ENCODE measurements around the gene GPR37L1.

The GPR37L1 gene, protein sequence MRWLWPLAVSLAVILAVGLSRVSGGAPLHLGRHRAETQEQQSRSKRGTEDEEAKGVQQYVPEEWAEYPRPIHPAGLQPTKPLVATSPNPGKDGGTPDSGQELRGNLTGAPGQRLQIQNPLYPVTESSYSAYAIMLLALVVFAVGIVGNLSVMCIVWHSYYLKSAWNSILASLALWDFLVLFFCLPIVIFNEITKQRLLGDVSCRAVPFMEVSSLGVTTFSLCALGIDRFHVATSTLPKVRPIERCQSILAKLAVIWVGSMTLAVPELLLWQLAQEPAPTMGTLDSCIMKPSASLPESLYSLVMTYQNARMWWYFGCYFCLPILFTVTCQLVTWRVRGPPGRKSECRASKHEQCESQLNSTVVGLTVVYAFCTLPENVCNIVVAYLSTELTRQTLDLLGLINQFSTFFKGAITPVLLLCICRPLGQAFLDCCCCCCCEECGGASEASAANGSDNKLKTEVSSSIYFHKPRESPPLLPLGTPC

DNA sequence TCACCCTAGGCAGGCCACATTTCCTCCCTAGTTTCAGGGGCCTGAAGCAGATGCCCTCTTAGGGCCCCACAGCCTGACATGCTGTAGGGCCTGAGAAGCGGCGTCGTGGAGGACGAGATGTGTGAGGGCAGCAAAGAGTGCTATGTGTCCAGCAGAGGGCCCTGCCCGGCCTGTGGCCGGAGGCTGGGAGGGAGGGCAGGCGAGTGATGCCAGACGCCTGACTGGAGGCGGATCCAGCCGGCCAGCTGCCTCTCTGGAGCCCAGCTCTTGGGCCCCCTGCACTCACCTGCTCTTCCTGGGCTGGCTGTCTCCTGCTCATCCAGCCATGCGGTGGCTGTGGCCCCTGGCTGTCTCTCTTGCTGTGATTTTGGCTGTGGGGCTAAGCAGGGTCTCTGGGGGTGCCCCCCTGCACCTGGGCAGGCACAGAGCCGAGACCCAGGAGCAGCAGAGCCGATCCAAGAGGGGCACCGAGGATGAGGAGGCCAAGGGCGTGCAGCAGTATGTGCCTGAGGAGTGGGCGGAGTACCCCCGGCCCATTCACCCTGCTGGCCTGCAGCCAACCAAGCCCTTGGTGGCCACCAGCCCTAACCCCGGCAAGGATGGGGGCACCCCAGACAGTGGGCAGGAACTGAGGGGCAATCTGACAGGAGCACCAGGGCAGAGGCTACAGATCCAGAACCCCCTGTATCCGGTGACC lies at the start of gene GPR37L1:
GPR37L1 (plus strand) TSS at position 279 of the 697 bp plus-strand sequence; CDS start at position 326, 47 bp downstream.
- Histone ChIP-seq H3K79me2 (ENCODE audit: low read length) (no peaks in the 10 kb centered on the region), H3K9me3 (replicated peaks; ENCODE audit: insufficient read depth, low read length) (no peaks in the 10 kb centered on the region), H3K27ac (ENCODE audit: low read length) (no peak within 1 kb of the TSS), H3K4me2 (ENCODE audit: low read depth, low read length) (no peak within 1 kb of the TSS), H3K36me3 (replicated peaks; ENCODE audit: insufficient read depth, low read length) (no peaks in the 10 kb centered on the region), H3K9ac (ENCODE audit: low read length) (no peak within 1 kb of the TSS), H4K20me1 (ENCODE audit: insufficient read depth, low read length) (no peaks in the 10 kb centered on the region), H3K4me3 (ENCODE audit: low read length) (no peak within 1 kb of the TSS), H3K4me1 (ENCODE audit: low read length) (no peaks in the 10 kb centered on the region), H3K27me3 (replicated peaks; ENCODE audit: insufficient read depth, low read length) (peaks cover 29% of the 10 kb centered on the region), H3K9me2 (replicated peaks; ENCODE audit: insufficient read depth, low read length) (no peaks in the 10 kb centered on the region), H3F3A (ENCODE audit: insufficient read depth, low read length) (no peaks in the 10 kb centered on the region), H2AFZ (ENCODE audit: low read length) (no peak within 1 kb of the TSS)
- TF ChIP-seq EZH2 (optimal IDR thresholded peaks at IDR 0.05; ENCODE audit: low read depth, low read length) = no peak
- no peak for TF ChIP-seq CTCF (IDR thresholded peaks at IDR 0.05; ENCODE audit: low read length)
- TF ChIP-seq EZH2phosphoT487 (IDR thresholded peaks at IDR 0.05; ENCODE audit: low read length) = no peak
- DNase-seq = no peak

- H3K27ac ChIP-seq (ENCODE audit: low read length) = no peak overlapping the region
- no peak for TF ChIP-seq CTCF (IDR thresholded peaks at IDR 0.05; ENCODE audit: low read length)
- no peak for TF ChIP-seq EZH2phosphoT487 (IDR thresholded peaks at IDR 0.05; ENCODE audit: low read length)
- no peak for TF ChIP-seq EZH2 (optimal IDR thresholded peaks at IDR 0.05; ENCODE audit: low read depth, low read length)
- H3K4me2 ChIP-seq (ENCODE audit: low read depth, low read length) = no peak overlapping the region
- no peaks in the 10 kb centered on the region for H3K36me3 ChIP-seq (replicated peaks; ENCODE audit: insufficient read depth, low read length)
- H3K4me3 ChIP-seq (ENCODE audit: low read length) = no peak overlapping the region
- DNase-seq = no peak
- H2AFZ ChIP-seq (ENCODE audit: low read length) = no peak overlapping the region
- no peaks in the 10 kb centered on the region for H3K79me2 ChIP-seq (ENCODE audit: low read length)
- no peaks in the 10 kb centered on the region for H4K20me1 ChIP-seq (ENCODE audit: insufficient read depth, low read length)
- no peaks in the 10 kb centered on the region for H3K9me2 ChIP-seq (replicated peaks; ENCODE audit: insufficient read depth, low read length)
- no peaks in the 10 kb centered on the region for H3K27me3 ChIP-seq (replicated peaks; ENCODE audit: insufficient read depth, low read length)
- no peaks in the 10 kb centered on the region for H3K4me1 ChIP-seq (ENCODE audit: low read length)
- H3F3A ChIP-seq (ENCODE audit: insufficient read depth, low read length) = no peaks in the 10 kb centered on the region
- H3K9ac ChIP-seq (ENCODE audit: low read length) = no peak overlapping the region
- H3K9me3 ChIP-seq (replicated peaks; ENCODE audit: insufficient read depth, low read length) = no peaks in the 10 kb centered on the region
These were observed 49.5 kb upstream of the GPR37L1 start for GRCh38 chr1:202073206-202073605.

DNA sequence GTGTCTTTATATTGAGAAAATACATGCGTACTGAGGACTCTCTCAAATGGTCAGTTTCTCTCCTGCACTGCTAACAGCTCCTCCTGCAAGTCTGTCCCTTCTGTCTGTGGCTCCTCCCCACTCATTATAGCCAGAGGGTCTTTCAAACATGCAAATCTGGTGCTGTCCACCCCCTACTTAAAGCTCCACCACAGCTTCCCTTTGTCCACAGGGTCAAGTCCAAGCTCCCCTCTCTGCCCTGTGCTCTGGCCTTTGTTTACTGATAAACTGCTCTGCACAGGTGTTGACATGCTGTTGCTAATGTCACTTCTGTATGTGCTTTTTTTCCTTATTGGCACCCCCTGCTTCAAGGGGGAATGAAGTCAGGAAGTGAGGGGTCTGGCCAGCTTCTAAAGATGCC lies 47.7 kb upstream of the GPR37L1 start:
- Histone ChIP-seq H3K9me3 (replicated peaks; ENCODE audit: insufficient read depth, low read length) (no peaks in the 10 kb centered on the region), H4K20me1 (ENCODE audit: insufficient read depth, low read length) (no peaks in the 10 kb centered on the region), H3K27me3 (replicated peaks; ENCODE audit: insufficient read depth, low read length) (no peaks in the 10 kb centered on the region), H3K4me2 (ENCODE audit: low read depth, low read length) (no peak overlapping the region), H3K4me1 (ENCODE audit: low read length) (no peaks in the 10 kb centered on the region), H2AFZ (ENCODE audit: low read length) (no peak overlapping the region), H3K4me3 (ENCODE audit: low read length) (no peak overlapping the region), H3K27ac (ENCODE audit: low read length) (no peak overlapping the region), H3K9ac (ENCODE audit: low read length) (no peak overlapping the region), H3F3A (ENCODE audit: insufficient read depth, low read length) (no peaks in the 10 kb centered on the region), H3K9me2 (replicated peaks; ENCODE audit: insufficient read depth, low read length) (no peaks in the 10 kb centered on the region), H3K79me2 (ENCODE audit: low read length) (no peaks in the 10 kb centered on the region), H3K36me3 (replicated peaks; ENCODE audit: insufficient read depth, low read length) (no peaks in the 10 kb centered on the region)
- DNase-seq = no peak
- TF ChIP-seq EZH2phosphoT487 (IDR thresholded peaks at IDR 0.05; ENCODE audit: low read length) = no peak
- TF ChIP-seq EZH2 (optimal IDR thresholded peaks at IDR 0.05; ENCODE audit: low read depth, low read length) = no peak
- TF ChIP-seq CTCF (IDR thresholded peaks at IDR 0.05; ENCODE audit: low read length) = no peak
